Osteocyte (in vitro differentiated cells): ENCODE data around the gene IGF2R. TPM values are rescaled to one million over a fixed set of nuclear protein-coding genes. Genes with fewer than 3 reads are reported as not detected.
A peak's percentile ranks its signal among the peaks of the same experiment; 100 is the strongest.

Experiments
- DNase-seq: peaks from one replicate; pipeline ENCODE4 v3.0.0; 2021; ENCODE audit warnings: mixed read lengths; ENCODE audit not compliant: unreplicated experiment; ENCODE audit errors: extremely low spot score
- H3K27ac Mint-ChIP-seq: one replicate; pipeline ENCODE4 v1.8.0; 2021; ENCODE audit warnings: mild to moderate bottlenecking, mixed read lengths; ENCODE audit not compliant: unreplicated experiment
- H3K27me3 Mint-ChIP-seq: one replicate; pipeline ENCODE4 v1.8.0; 2021; ENCODE audit warnings: mixed read lengths; ENCODE audit not compliant: unreplicated experiment
- H3K36me3 Mint-ChIP-seq: one replicate; pipeline ENCODE4 v1.8.0; 2021; ENCODE audit warnings: mixed read lengths; ENCODE audit not compliant: unreplicated experiment
- H3K4me1 Mint-ChIP-seq: one replicate; pipeline ENCODE4 v1.8.0; 2021; ENCODE audit warnings: mixed read lengths; ENCODE audit not compliant: unreplicated experiment
- H3K4me3 Mint-ChIP-seq: one replicate; pipeline ENCODE4 v1.8.0; 2021; ENCODE audit warnings: mild to moderate bottlenecking, moderate library complexity, mixed read lengths; ENCODE audit not compliant: unreplicated experiment
- H3K9me3 Mint-ChIP-seq: one replicate; pipeline ENCODE4 v1.8.0; 2021; ENCODE audit warnings: mixed read lengths; ENCODE audit not compliant: unreplicated experiment
- CTCF ChIP-seq: fragments of 200-600 bp; sonication (generic); IDR thresholded peaks from 2 replicates; pipeline ENCODE4 v1.5.0; 2021; ENCODE audit warnings: antibody characterized with exemption, mild to moderate bottlenecking, moderate library complexity
- total RNA-seq: library from RNA; stranded (reverse); gene quantifications from 2 replicates; pipeline ENCODE4 v1.2.1, GENCODE V29; 2021

Gene IGF2R
- total RNA-seq, 1 donor from 2014 or later, result 196 TPM

GRCh38 chr6:160040527-160041264 is 71.8 kb downstream of the IGF2R start:
- no peak overlapping the region for H3K4me3 Mint-ChIP-seq
- H3K4me1 Mint-ChIP-seq, result peaks cover 56% of the 10 kb centered on the region
- DNase-seq, result no peak
- no peak for TF ChIP-seq CTCF
- no peaks in the 10 kb centered on the region for H3K27me3 Mint-ChIP-seq
- peak overlapping the region; percentile 82 for H3K27ac Mint-ChIP-seq
- no peaks in the 10 kb centered on the region for H3K9me3 Mint-ChIP-seq
- peaks cover 45% of the 10 kb centered on the region for H3K36me3 Mint-ChIP-seq

GRCh38 chr6:160041608-160042007 is 72.7 kb downstream of the IGF2R start:
- DNase-seq, result no peak
- H3K36me3 Mint-ChIP-seq, result peaks cover 45% of the 10 kb centered on the region
- no peaks in the 10 kb centered on the region for H3K27me3 Mint-ChIP-seq
- no peaks in the 10 kb centered on the region for H3K9me3 Mint-ChIP-seq
- peak; percentile 47 for TF ChIP-seq CTCF
- H3K4me3 Mint-ChIP-seq, result peak overlapping the region; percentile 1
- H3K4me1 Mint-ChIP-seq, result peaks cover 48% of the 10 kb centered on the region
- peak overlapping the region; percentile 82 for H3K27ac Mint-ChIP-seq

- Mint-ChIP-seq H3K4me3 (peak overlapping the region; percentile 3), H3K36me3 (peaks cover 46% of the 10 kb centered on the region), H3K9me3 (no peaks in the 10 kb centered on the region), H3K27me3 (no peaks in the 10 kb centered on the region), H3K27ac (peak overlapping the region; percentile 82), H3K4me1 (peaks cover 44% of the 10 kb centered on the region)
- no peak for TF ChIP-seq CTCF
- DNase-seq, result no peak
These were observed 73.3 kb downstream of the IGF2R start for GRCh38 chr6:160042014-160042773.

- peak overlapping the region; percentile 11 for H3K4me3 Mint-ChIP-seq
- peak overlapping the region; percentile 82 for H3K27ac Mint-ChIP-seq
- H3K27me3 Mint-ChIP-seq, result no peaks in the 10 kb centered on the region
- no peaks in the 10 kb centered on the region for H3K9me3 Mint-ChIP-seq
- no peak for DNase-seq
- H3K4me1 Mint-ChIP-seq, result peaks cover 44% of the 10 kb centered on the region
- H3K36me3 Mint-ChIP-seq, result peaks cover 50% of the 10 kb centered on the region
- no peak for TF ChIP-seq CTCF
These were observed 74.0 kb downstream of the IGF2R start for GRCh38 chr6:160042788-160043301.

- H3K36me3 Mint-ChIP-seq, result peaks cover 54% of the 10 kb centered on the region
- TF ChIP-seq CTCF, result no peak
- H3K4me3 Mint-ChIP-seq, result no peak overlapping the region
- DNase-seq, result no peak
- H3K4me1 Mint-ChIP-seq, result peaks cover 44% of the 10 kb centered on the region
- H3K27me3 Mint-ChIP-seq, result no peaks in the 10 kb centered on the region
- no peaks in the 10 kb centered on the region for H3K9me3 Mint-ChIP-seq
- H3K27ac Mint-ChIP-seq, result peak overlapping the region; percentile 82
These were observed 74.9 kb downstream of the IGF2R start for GRCh38 chr6:160043784-160044183.
